Astrocyte (in vitro differentiated cells and primary cell): Measurements from ENCODE around the gene SBF2. TPM values are rescaled to one million over a fixed set of nuclear protein-coding genes. Genes with fewer than 3 reads are reported as not detected.

Experiments used
- DNase-seq: peaks from one replicate; pipeline ENCODE4 v3.0.0-alpha.2; 2010; ENCODE audit warnings: low read depth
- FAIRE-seq: peaks from 2 replicates; lab custom pipeline; 2011; peaks lifted over from hg19 to GRCh38; lab: Jason Lieb, UNC
- H2AFZ ChIP-seq: 2 replicates; pipeline ENCODE4 v1.6.0; 2012; ENCODE audit warnings: low read depth, low read length, inconsistent platforms
- H3K27ac ChIP-seq: 2 replicates; pipeline ENCODE4 v1.5.1; 2011; ENCODE audit warnings: low read depth, low read length, inconsistent platforms
- H3K27me3 ChIP-seq: 2 replicates; pipeline ENCODE4 v1.6.0; 2011; ENCODE audit warnings: low read length, inconsistent platforms; ENCODE audit not compliant: insufficient read depth
- H3K36me3 ChIP-seq: 2 replicates; pipeline ENCODE4 v1.5.1; 2011; ENCODE audit warnings: low read length, inconsistent platforms; ENCODE audit not compliant: insufficient read depth
- H3K4me1 ChIP-seq: 2 replicates; pipeline ENCODE4 v1.5.1; 2011; ENCODE audit warnings: low read length, inconsistent platforms; ENCODE audit not compliant: insufficient read depth
- H3K4me2 ChIP-seq: 2 replicates; pipeline ENCODE4 v1.6.0; 2012; ENCODE audit warnings: low read length, inconsistent platforms
- H3K4me3 ChIP-seq: 2 replicates; pipeline ENCODE4 v1.5.1; 2011; ENCODE audit warnings: low read depth, mild to moderate bottlenecking, low read length, inconsistent platforms; ENCODE audit not compliant: insufficient read depth
- H3K79me2 ChIP-seq: 2 replicates; pipeline ENCODE4 v1.6.0; 2012; ENCODE audit warnings: mild to moderate bottlenecking, low read length, inconsistent platforms; ENCODE audit not compliant: insufficient read depth
- H3K9ac ChIP-seq: 2 replicates; pipeline ENCODE4 v1.6.0; 2012; ENCODE audit warnings: mild to moderate bottlenecking, low read length, inconsistent platforms
- H3K9me3 ChIP-seq: 2 replicates; pipeline ENCODE4 v1.5.1; 2012; ENCODE audit warnings: low read depth, mild to moderate bottlenecking, low read length, inconsistent platforms; ENCODE audit not compliant: insufficient read depth
- H4K20me1 ChIP-seq: 2 replicates; pipeline ENCODE4 v1.6.0; 2012; ENCODE audit warnings: low read length, inconsistent platforms; ENCODE audit not compliant: insufficient read depth
- H3K27ac Mint-ChIP-seq: one replicate; pipeline ENCODE4 v1.8.0; 2021; ENCODE audit warnings: mild to moderate bottlenecking, mixed read lengths; ENCODE audit not compliant: unreplicated experiment
- H3K27me3 Mint-ChIP-seq: one replicate; pipeline ENCODE4 v1.8.0; 2021; ENCODE audit warnings: low read depth, mixed read lengths; ENCODE audit not compliant: unreplicated experiment
- H3K36me3 Mint-ChIP-seq: one replicate; pipeline ENCODE4 v1.8.0; 2021; ENCODE audit warnings: low read depth, mixed read lengths; ENCODE audit not compliant: unreplicated experiment
- H3K4me1 Mint-ChIP-seq: one replicate; pipeline ENCODE4 v1.8.0; 2021; ENCODE audit warnings: low read depth, mixed read lengths; ENCODE audit not compliant: unreplicated experiment
- H3K4me3 Mint-ChIP-seq: one replicate; pipeline ENCODE4 v1.8.0; 2021; ENCODE audit warnings: mild to moderate bottlenecking, moderate library complexity, mixed read lengths; ENCODE audit not compliant: unreplicated experiment
- H3K9me3 Mint-ChIP-seq: one replicate; pipeline ENCODE4 v1.8.0; 2021; ENCODE audit warnings: mild to moderate bottlenecking, mixed read lengths; ENCODE audit not compliant: unreplicated experiment
- CTCF ChIP-seq: IDR thresholded peaks from 2 replicates; pipeline ENCODE4 v1.5.1; 2011; ENCODE audit warnings: low read depth, mild to moderate bottlenecking, inconsistent platforms, low read length, moderate library complexity; ENCODE audit not compliant: insufficient read depth
- EZH2 ChIP-seq: IDR thresholded peaks from 2 replicates; pipeline ENCODE4 v1.6.1; 2012; ENCODE audit warnings: mild to moderate bottlenecking, low read length, inconsistent platforms; ENCODE audit not compliant: insufficient read depth
- total RNA-seq: library from RNA; stranded (reverse); gene quantifications from 2 replicates; pipeline ENCODE4 v1.2.1, GENCODE V29; 2021

SBF2 gene
- total RNA-seq, 1 donor from 2014 or later, result 50.0 TPM

- DNase-seq, result no peak
- Histone ChIP-seq H3K79me2 (peaks cover 8% of the 10 kb centered on the region), H3K36me3 (no peaks in the 10 kb centered on the region), H3K9ac (no peak overlapping the region), H3K4me1 (no peaks in the 10 kb centered on the region), H3K4me3 (no peak overlapping the region), H3K9me3 (peaks cover 2% of the 10 kb centered on the region), H3K27ac (no peak overlapping the region), H3K4me2 (no peak overlapping the region), H3K27me3 (no peaks in the 10 kb centered on the region), H4K20me1 (no peaks in the 10 kb centered on the region), H2AFZ (no peak overlapping the region)
- Mint-ChIP-seq H3K27me3 (no peaks in the 10 kb centered on the region), H3K36me3 (no peaks in the 10 kb centered on the region), H3K4me3 (no peak overlapping the region), H3K9me3 (peaks cover 4% of the 10 kb centered on the region), H3K27ac (no peak overlapping the region), H3K4me1 (peaks cover 4% of the 10 kb centered on the region)
- FAIRE-seq, result no peak
- TF ChIP-seq EZH2 (no peak), CTCF (no peak)
These were observed 135.6 kb downstream of the SBF2 start for GRCh38 chr11:10158461-10158860.

GRCh38 chr11:10155793-10156490 is 138.1 kb downstream of the SBF2 start:
- Histone ChIP-seq H3K4me3 (no peak overlapping the region), H3K4me2 (no peak overlapping the region), H3K36me3 (no peaks in the 10 kb centered on the region), H3K79me2 (peaks cover 8% of the 10 kb centered on the region), H3K27me3 (no peaks in the 10 kb centered on the region), H3K9ac (no peak overlapping the region), H2AFZ (no peak overlapping the region), H3K9me3 (peaks cover 2% of the 10 kb centered on the region), H3K27ac (no peak overlapping the region), H4K20me1 (no peaks in the 10 kb centered on the region), H3K4me1 (no peaks in the 10 kb centered on the region)
- no peak for FAIRE-seq
- no peaks in the 10 kb centered on the region for H3K4me1 Mint-ChIP-seq
- no peak for TF ChIP-seq CTCF
- TF ChIP-seq EZH2, result no peak
- H3K4me3 Mint-ChIP-seq, result no peak overlapping the region
- H3K27me3 Mint-ChIP-seq, result no peaks in the 10 kb centered on the region
- H3K36me3 Mint-ChIP-seq, result no peaks in the 10 kb centered on the region
- DNase-seq, result no peak
- H3K27ac Mint-ChIP-seq, result no peak overlapping the region
- H3K9me3 Mint-ChIP-seq, result peaks cover 4% of the 10 kb centered on the region

GRCh38 chr11:10150800-10151199 is 143.2 kb downstream of the SBF2 start:
- H3K27ac Mint-ChIP-seq, result no peak overlapping the region

More at GRCh38 chr11:10150800-10151199, 143.2 kb downstream of the SBF2 start:
- H4K20me1 ChIP-seq, result no peaks in the 10 kb centered on the region
- no peaks in the 10 kb centered on the region for H3K36me3 ChIP-seq
- H3K27me3 Mint-ChIP-seq, result no peaks in the 10 kb centered on the region
- H3K4me3 Mint-ChIP-seq, result no peak overlapping the region
- no peaks in the 10 kb centered on the region for H3K9me3 ChIP-seq
- DNase-seq (no peak), FAIRE-seq (no peak)
- peaks cover 8% of the 10 kb centered on the region for H3K79me2 ChIP-seq
- no peak for TF ChIP-seq CTCF
- no peak for TF ChIP-seq EZH2
- no peaks in the 10 kb centered on the region for H3K27me3 ChIP-seq
- H3K9me3 Mint-ChIP-seq, result peaks cover 2% of the 10 kb centered on the region
- no peaks in the 10 kb centered on the region for H3K4me1 Mint-ChIP-seq
- no peak overlapping the region for H3K27ac ChIP-seq
- H3K4me3 ChIP-seq, result no peak overlapping the region
- no peak overlapping the region for H2AFZ ChIP-seq
- no peak overlapping the region for H3K4me2 ChIP-seq
- H3K9ac ChIP-seq, result no peak overlapping the region
- no peaks in the 10 kb centered on the region for H3K36me3 Mint-ChIP-seq
- no peaks in the 10 kb centered on the region for H3K4me1 ChIP-seq
